ENCODE measurements around the gene COX7A1. TPM values are rescaled to one million over a fixed set of nuclear protein-coding genes. Genes with fewer than 3 reads are reported as not detected.

Gene COX7A1
- total RNA-seq, result 2.3 TPM

GRCh38 chr19:36152352-36153091 lies at the start of gene COX7A1:
Gene COX7A1, minus strand, starts transcription at chr19:36152447. Its CDS starts 40 bp downstream, at chr19:36152407.

GRCh38 chr19:36139473-36140303 lies 12.6 kb downstream of the COX7A1 start, which contains the start of gene CAPNS1:
Gene CAPNS1, plus strand, starts transcription at chr19:36140066. Its CDS starts 946 bp downstream, at chr19:36141012.

GRCh38 chr19:36115453-36116343 lies 36.5 kb downstream of the COX7A1 start, which contains the start of gene TBCB:
Gene TBCB, plus strand, starts transcription at chr19:36115468. Its CDS starts 93 bp downstream, at chr19:36115561.

GRCh38 chr19:36114721-36115452 lies 37.4 kb downstream of the COX7A1 start, which contains the start of gene POLR2I:
Gene POLR2I, minus strand, starts transcription at chr19:36114875. Its CDS starts 19 bp downstream, at chr19:36114856.

GRCh38 chr19:36110487-36111199 lies 41.6 kb downstream of the COX7A1 start, which contains the start of gene OVOL3:
Gene OVOL3, plus strand, starts transcription at chr19:36111143. Its CDS starts 60 bp downstream, at chr19:36111203.

Other genes starting within 250 kb of the COX7A1 start
- 0.92 TPM for gene HCST, start 249.9 kb downstream of the COX7A1 start, total RNA-seq
- gene TYROBP, start 244.2 kb downstream of the COX7A1 start, total RNA-seq, result 5.5 TPM
- 21.2 TPM for gene LRFN3, start 216.1 kb downstream of the COX7A1 start, total RNA-seq
- 17.3 TPM for gene SDHAF1, start 157.3 kb downstream of the COX7A1 start, total RNA-seq
- 1.6 TPM for gene SYNE4, start 143.6 kb downstream of the COX7A1 start, total RNA-seq
- gene ALKBH6, start 138.2 kb downstream of the COX7A1 start, total RNA-seq, result 13.6 TPM
- gene CLIP3, start 119.6 kb downstream of the COX7A1 start, total RNA-seq, result 42.4 TPM
- 4.8 TPM for gene THAP8, start 98.2 kb downstream of the COX7A1 start, total RNA-seq
- gene WDR62, start 97.5 kb downstream of the COX7A1 start, total RNA-seq, result 2.3 TPM
- not detected for gene OVOL3, start 41.3 kb downstream of the COX7A1 start, total RNA-seq
- gene POLR2I, start 37.6 kb downstream of the COX7A1 start, total RNA-seq, result 104 TPM
- gene TBCB, start 37.0 kb downstream of the COX7A1 start, total RNA-seq, result 289 TPM
- gene CAPNS1, start 12.4 kb downstream of the COX7A1 start, total RNA-seq, result 138 TPM
- 11.1 TPM for gene ZNF565, start 62.2 kb upstream of the COX7A1 start, total RNA-seq
- 65.5 TPM for gene ZNF146, start 62.7 kb upstream of the COX7A1 start, total RNA-seq
- 42.2 TPM for gene ZFP14, start 226.8 kb upstream of the COX7A1 start, total RNA-seq

All from diencephalon (tissue), 1 donor.